KOPT-K1 (cell line): ENCODE results near the gene ERBB4.
"Not testable (repeated sequence)": the region's sequence is repeated elsewhere in the genome, so short reads cannot be mapped to it uniquely, and the experiment has no call there.

Experiments
- H3K27ac ChIP-seq: fragments of 200-600 bp; sonication (generic); 2 replicates; pipeline ENCODE4 v1.5.1; 2016; ENCODE audit warnings: antibody characterized with exemption, mild to moderate bottlenecking, low read depth, low read length; ENCODE audit not compliant: poor library complexity, severe bottlenecking
- H3K36me3 ChIP-seq: fragments of 200-600 bp; sonication (generic); 2 replicates; pipeline ENCODE4 v1.5.1; 2017; ENCODE audit warnings: antibody characterized with exemption, mild to moderate bottlenecking, low read length, moderate library complexity; ENCODE audit not compliant: insufficient read depth
- H3K9me3 ChIP-seq: fragments of 200-600 bp; sonication (generic); 2 replicates; pipeline ENCODE4 v1.5.1; 2017; ENCODE audit warnings: antibody characterized with exemption, low read length, mild to moderate bottlenecking; ENCODE audit not compliant: insufficient read depth, poor library complexity, severe bottlenecking

ERBB4 gene

DNA sequence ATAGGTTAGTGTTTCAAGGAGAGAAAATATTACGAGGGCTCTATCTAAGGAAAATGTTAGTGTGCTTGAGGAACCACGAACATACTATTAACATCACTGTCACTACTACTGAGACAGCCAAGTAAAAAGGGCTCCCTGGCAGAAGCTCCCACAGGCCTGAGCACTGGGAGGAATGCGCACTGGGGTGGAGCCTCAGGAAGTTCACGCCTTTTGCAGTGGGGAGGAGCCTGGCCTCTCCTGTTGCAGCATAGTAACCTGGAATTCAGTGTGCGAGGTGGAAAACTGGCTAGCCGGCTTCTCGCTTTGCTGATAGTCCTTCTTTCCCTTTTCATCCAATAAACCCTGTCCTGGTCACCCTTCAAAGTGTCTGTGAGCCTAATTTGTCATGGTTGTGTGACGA, 250.3 kb downstream of the ERBB4 start:
- H3K27ac ChIP-seq = no peak overlapping the region

DNA sequence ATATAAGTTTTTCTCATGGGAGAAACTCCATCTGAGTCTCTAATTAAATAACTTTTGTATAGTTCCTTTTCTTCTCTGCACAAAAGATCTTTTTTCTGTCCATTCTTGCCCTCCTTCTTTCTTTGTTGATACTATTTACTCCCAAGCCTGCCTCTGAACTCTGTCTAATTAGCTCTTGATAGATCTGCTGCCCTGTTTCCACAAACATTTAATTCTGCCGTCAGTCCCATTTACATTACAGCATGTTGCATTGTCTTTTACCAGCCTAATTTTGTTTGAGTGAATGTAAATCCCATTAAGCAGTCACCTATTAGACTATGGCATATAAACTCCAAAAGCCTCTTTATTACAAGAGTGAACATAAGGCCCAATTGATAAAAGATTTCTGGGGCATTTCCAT, 254.4 kb downstream of the ERBB4 start:
- no peak overlapping the region for H3K27ac ChIP-seq
- H3K36me3 ChIP-seq = no peaks in the 10 kb centered on the region

More for the DNA sequence above, 250.3 kb downstream of the ERBB4 start:
- H3K9me3 ChIP-seq = no peaks in the 10 kb centered on the region
- H3K36me3 ChIP-seq = no peaks in the 10 kb centered on the region

DNA sequence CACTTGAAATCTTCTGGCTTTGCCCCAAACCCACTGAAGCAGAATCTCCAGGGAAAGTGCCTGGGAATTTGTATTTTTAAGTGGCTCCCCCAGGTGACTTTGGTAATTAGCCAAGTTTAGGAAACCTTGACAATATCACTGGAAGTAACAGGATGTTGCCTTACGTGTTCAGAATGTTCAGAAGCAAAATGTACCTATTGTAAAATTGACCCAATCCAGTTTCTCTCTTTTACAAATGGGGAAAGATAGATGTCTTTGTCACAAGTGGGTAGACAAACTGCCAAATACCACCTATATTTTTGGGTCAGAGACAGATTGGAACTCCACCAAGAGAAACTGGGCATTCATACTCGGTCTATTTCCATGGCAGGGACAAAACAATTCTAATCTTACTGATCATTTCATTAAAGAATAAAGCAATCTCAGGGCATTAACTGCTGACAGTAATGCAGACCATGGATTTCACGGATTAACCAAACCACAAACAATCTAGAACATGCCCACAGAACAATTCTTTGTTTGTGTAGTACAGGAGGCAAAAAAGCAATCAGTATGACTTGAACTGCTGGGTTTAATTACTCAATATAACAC, 255.8 kb downstream of the ERBB4 start:
- Histone ChIP-seq H3K27ac (no peak overlapping the region), H3K36me3 (no peaks in the 10 kb centered on the region), H3K9me3 (no peaks in the 10 kb centered on the region)

More for the DNA sequence above, 254.4 kb downstream of the ERBB4 start:
- H3K9me3 ChIP-seq = no peaks in the 10 kb centered on the region

DNA sequence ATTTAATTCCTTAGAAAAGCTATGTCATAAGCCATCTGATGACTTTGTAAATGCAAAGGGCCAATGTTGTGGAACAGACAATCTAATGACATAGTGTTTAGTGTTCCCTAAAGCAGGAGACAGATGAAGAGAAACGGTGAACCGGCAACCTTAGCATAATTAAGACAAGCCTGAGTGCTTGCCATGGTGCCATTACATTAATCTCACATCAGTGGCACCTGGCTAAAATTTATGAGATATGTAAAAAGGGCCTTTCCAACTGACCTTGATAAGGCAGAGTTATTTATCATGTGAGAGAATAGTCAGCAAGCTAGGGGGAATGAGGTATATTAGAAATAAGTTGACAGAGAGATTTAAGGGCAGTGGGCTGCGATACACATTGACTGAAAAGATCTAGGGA, 261.8 kb downstream of the ERBB4 start:
- Histone ChIP-seq H3K27ac (no peak overlapping the region), H3K9me3 (no peaks in the 10 kb centered on the region), H3K36me3 (no peaks in the 10 kb centered on the region)

DNA sequence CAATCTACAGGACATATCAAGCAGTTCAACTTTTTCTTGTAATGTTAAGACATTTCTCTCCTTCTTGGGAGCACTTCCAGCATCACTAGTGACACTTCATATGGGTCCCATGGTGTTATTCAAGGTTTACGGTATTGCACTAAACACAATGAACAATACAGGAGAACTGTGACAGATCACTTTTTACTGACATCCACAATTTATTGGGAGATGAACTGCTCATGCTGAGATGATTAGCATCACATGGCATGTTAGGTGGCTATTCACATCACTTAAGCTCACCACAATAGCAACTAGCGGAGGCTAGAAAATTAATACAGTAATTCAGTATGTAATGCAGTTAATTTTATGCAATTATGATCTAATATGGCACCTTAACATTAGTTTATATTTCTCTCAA, 264.4 kb downstream of the ERBB4 start:
- Histone ChIP-seq H3K36me3 (no peaks in the 10 kb centered on the region), H3K27ac (no peak overlapping the region), H3K9me3 (no peaks in the 10 kb centered on the region)

DNA sequence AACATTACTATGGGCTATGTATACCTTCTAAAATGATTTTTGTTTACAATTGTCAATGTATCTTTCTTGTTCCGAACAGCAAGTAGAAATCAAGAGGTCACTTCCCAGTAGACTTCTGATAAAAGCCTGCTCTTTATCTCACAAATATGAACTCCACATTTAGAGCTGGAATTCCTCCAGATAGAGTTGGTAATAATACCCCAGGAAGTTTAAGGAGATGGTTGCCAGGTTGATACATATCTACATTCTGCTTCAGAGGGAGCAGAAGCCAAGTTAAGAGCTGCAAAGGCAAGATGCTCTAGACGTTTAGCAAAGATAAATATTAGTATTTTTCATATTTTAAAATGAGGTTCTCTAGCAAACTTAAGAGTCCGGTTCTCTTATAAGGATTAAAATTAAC, 267.0 kb downstream of the ERBB4 start:
- Histone ChIP-seq H3K36me3 (no peaks in the 10 kb centered on the region), H3K9me3 (no peaks in the 10 kb centered on the region), H3K27ac (no peak overlapping the region)

DNA sequence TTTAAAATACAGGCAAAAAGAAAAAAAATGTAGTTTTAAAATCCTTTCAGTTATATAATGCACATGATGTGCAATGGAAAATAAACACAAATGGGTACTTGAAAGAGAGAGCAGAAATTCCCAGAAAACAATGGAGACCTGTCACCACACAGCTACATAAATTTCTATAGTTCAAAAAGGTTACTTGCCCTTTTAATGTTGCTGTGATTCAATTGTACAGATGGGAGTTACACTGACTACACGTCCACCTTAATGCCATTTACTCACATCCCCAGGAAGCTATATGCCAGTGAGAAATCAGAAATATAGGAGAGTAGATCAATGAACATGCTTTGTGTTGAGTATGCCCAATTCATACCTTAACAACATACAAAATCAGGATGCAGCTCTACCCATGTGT, 269.6 kb downstream of the ERBB4 start:
- no peaks in the 10 kb centered on the region for H3K36me3 ChIP-seq
- H3K27ac ChIP-seq = no peak overlapping the region
- H3K9me3 ChIP-seq = no peaks in the 10 kb centered on the region

DNA sequence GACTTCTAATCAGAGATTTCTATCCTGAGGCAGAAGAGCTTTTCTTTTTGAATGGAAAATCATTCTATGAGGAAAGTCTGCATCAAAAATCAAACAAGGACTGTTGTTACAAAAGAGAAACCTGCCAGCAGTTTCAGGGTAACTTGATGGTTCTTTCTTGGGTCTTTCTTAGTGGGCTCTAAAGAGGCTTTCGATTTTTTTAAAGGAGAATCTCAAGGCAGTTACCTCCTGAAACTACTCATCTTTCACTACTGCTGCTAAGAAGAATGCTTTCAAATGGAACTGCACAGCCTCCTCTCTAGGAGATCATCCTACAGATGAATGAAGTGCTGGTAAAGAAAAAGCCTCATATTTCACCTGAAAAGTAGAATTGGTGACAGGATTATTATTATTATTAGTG, 272.3 kb downstream of the ERBB4 start:
- H3K27ac ChIP-seq = no peak overlapping the region
- no peaks in the 10 kb centered on the region for H3K36me3 ChIP-seq

DNA sequence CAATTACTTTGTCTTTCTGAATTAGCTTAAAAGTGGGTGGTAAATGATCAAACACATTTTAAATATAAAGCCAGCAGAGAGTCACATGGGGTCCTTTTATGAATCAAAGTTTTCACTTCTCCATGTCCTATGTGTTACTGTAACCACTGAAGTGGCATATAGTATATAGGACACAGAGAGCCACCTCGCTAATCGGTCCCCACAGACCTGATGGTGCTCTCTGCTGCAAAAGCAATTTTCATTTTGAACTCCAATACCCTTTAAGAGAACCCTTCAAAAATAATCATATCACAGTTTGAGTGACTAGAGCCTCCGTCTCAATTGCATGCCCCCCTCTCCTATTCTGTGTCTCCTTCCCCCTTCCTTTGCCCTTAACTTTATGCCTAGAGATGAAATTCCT, 272.8 kb downstream of the ERBB4 start:
- H3K9me3 ChIP-seq = no peaks in the 10 kb centered on the region
- no peaks in the 10 kb centered on the region for H3K36me3 ChIP-seq
- no peak overlapping the region for H3K27ac ChIP-seq

More for the DNA sequence above, 272.3 kb downstream of the ERBB4 start:
- H3K9me3 ChIP-seq = no peaks in the 10 kb centered on the region

DNA sequence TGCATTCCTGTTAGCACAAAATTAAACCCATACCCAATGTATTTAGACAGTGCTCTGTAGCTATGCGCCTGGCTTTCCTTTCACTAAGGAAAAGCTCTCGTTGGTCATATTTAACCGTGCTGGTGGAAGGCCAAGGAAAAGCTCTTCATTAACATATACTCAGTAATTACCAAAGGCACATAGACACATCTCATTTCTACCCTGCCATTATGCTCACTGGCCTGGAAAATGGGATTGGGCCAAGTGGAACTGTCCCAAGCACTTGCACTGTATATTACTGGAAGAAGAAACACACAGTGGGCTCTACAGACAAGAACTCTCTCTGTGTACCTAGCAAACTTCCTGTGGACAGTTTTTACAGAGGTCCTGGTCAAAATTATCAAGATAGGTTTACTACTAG, 274.4 kb downstream of the ERBB4 start:
- H3K36me3 ChIP-seq = no peaks in the 10 kb centered on the region
- no peak overlapping the region for H3K27ac ChIP-seq
- H3K9me3 ChIP-seq = no peaks in the 10 kb centered on the region

DNA sequence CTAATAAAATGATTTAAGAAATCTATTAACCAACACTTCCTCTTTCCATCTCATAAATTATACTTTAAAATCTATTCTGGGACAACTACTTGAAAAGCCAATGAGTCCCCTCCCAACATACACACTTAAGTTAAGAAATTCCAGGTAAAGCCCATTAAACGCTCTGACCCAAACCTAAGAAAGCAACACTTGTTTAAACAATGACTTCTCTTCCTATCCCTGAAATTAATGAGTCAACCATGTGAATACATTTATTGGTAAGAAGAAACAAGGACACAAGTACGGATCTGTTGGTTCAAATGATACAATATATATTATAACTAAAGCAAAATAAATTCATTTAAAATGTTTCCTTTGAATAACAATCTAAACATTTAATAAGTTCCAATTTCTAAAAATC, 279.4 kb downstream of the ERBB4 start:
- H3K27ac ChIP-seq = no peak overlapping the region
- H3K36me3 ChIP-seq = no peaks in the 10 kb centered on the region
- H3K9me3 ChIP-seq = no peaks in the 10 kb centered on the region

DNA sequence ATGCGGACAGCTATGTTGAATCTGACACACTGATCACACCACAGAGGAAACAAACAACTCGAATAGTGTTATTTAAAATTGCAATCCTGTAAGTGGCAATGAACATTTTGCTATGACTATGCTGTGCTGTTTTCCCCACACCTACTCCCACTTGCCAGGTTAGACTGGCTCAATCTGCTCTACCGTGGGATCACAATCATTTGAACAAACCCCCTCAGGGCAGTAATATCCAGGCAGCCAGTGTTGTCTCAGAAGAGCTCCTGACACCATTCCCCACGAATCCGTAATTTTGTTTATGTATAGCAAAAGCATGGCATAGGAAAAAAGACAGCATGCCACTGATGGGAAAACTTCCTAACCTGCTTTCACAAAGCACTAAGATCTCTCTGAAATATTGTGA, 284.3 kb downstream of the ERBB4 start:
- no peaks in the 10 kb centered on the region for H3K36me3 ChIP-seq
- H3K27ac ChIP-seq = no peak overlapping the region
- no peaks in the 10 kb centered on the region for H3K9me3 ChIP-seq

DNA sequence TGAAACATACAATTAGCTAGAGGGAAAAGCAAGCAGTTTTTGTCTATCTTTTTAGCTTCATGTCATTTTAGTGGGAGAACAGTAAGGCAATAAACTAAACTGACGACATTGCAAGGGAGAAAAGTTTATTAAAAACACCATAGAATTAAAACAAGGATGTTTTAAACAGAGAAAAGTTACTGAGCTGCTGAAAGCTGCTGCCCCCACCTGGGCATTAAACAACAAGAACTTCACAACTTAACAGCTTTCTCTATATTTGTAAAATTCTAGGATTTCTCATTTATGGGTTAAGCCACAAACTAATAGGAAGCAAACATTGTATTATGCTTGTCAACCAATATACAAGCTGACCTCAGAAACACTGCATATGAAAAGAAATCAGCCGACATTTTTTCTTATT, 289.2 kb downstream of the ERBB4 start:
- Histone ChIP-seq H3K9me3 (no peaks in the 10 kb centered on the region), H3K36me3 (no peaks in the 10 kb centered on the region), H3K27ac (no peak overlapping the region)

DNA sequence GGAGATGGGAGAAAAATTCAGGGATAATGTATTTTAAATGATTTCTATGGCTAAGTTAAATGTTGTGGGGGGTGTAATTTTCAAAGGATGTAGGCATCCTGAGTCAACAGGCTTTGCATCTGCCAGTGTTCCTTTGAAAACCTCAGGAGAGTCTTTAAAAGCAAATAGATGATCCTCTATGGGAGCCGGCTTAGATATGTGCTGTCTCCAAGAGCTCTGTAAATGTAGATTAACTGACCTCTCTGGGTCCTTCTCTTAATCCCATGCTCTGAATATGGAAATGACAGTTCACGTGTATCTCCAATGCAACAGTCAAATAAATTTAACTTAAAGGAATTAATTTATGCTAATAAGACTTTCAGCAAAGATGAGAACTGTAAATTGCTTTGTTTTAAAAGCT, 292.7 kb downstream of the ERBB4 start:
- no peak overlapping the region for H3K27ac ChIP-seq
- no peaks in the 10 kb centered on the region for H3K9me3 ChIP-seq
- no peaks in the 10 kb centered on the region for H3K36me3 ChIP-seq

DNA sequence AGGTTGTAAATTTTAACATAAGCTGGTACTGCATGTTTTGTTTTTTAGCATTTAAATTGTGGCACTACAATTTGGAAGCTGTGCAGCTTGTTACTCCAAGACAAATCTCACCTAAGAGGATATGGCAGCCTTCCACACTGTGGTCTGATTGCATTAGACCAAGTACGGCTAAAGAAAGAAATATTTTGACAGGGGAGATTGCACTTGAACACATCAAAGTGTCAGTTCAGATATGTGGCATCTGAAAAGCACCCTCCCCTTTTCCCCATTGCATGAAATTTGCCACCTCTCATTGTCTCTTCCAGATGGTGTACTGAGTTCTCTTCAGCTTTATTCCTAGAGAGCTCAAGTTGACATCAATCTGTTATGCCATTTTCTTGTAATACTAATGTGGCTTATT, 295.9 kb downstream of the ERBB4 start:
- Histone ChIP-seq H3K36me3 (no peaks in the 10 kb centered on the region), H3K9me3 (no peaks in the 10 kb centered on the region), H3K27ac (no peak overlapping the region)

DNA sequence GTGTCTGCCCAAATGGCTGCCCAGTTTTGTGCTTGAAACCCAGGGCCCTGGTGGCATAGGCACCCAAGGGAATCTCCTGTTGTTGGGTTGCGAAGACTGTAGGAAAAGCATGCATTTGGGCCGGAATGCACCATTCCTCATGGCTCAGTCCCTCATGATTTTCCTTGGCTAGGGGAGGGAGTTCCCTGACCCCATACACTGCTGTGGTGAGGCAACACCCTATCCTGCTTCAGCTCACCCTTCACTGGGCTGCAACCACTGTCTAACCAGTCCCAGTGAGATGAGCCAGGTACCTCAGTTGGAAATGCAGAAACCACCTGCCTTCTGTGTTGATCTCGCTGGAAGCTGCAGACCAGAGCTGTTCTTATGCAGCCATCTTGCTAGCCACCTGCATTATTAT, 300.4 kb downstream of the ERBB4 start:
- not testable (repeated sequence) for H3K27ac ChIP-seq, H3K9me3 ChIP-seq, H3K36me3 ChIP-seq
